ENCODE results near the gene VANGL2. TPM values are rescaled to one million over a fixed set of nuclear protein-coding genes. Genes with fewer than 3 reads are reported as not detected.
A peak's percentile ranks its signal among the peaks of the same experiment; 100 is the strongest.

Gene VANGL2
- total and polyA plus RNA-seq, 2 of the 4 experiments (the other 2 are of a cell fraction), result 0.36 to 3.6 TPM

GRCh38 chr1:160407839-160408801 is 7.8 kb downstream of the VANGL2 start:
- Histone ChIP-seq H3K56ac (ENCODE audit: extremely low read depth, insufficient read depth, low read length) (no peak overlapping the region), H3K9ac (ENCODE audit: low read depth, low read length) (no peak overlapping the region), H2AK9ac (replicated peaks; ENCODE audit: low read depth, low read length, poor library complexity) (no peak overlapping the region), H3K36me3 (ENCODE audit: control insufficient read depth, insufficient read depth, low read length) (no peaks in the 10 kb centered on the region), H3K27ac (ENCODE audit: insufficient read depth, low read length) (no peak overlapping the region), H4K20me1 (ENCODE audit: insufficient read depth, low read length) (no peaks in the 10 kb centered on the region), H4K5ac (ENCODE audit: low read depth, low read length) (no peak overlapping the region), H2BK5ac (ENCODE audit: low read depth, low read length, poor library complexity, severe bottlenecking) (no peak overlapping the region), H2AFZ (replicated peaks; ENCODE audit: low read length, poor library complexity) (no peak overlapping the region), H2AK5ac (ENCODE audit: low read depth, low read length) (no peak overlapping the region), H3K18ac (ENCODE audit: low read depth, low read length) (no peak overlapping the region), H2BK120ac (ENCODE audit: low read depth, low read length) (no peak overlapping the region), H3K9me3 (ENCODE audit: control insufficient read depth, insufficient read depth, low read length) (no peaks in the 10 kb centered on the region), H3K4me3 (ENCODE audit: insufficient read depth, low read depth, low read length) (no peak overlapping the region), H3K23ac (ENCODE audit: low read depth, low read length) (no peak overlapping the region), H3K4me2 (ENCODE audit: low read depth, low read length) (no peak overlapping the region), H3K14ac (replicated peaks; ENCODE audit: low read depth, low read length) (no peak overlapping the region), H3K9me1 (ENCODE audit: insufficient read depth, low read length) (no peaks in the 10 kb centered on the region; the same call in 1 of the 2 replicates), H4K91ac (ENCODE audit: insufficient read depth, low read depth, low read length) (no peak overlapping the region), H3K79me1 (ENCODE audit: low read depth in 1 of 2, low read length in 2 of 2) (no peaks in the 10 kb centered on the region), H3K27me3 (ENCODE audit: control insufficient read depth, insufficient read depth, low read length) (peaks cover 4% of the 10 kb centered on the region; the same call in 1 of the 2 replicates), H3K4me1 (ENCODE audit: control insufficient read depth, insufficient read depth, low read length) (no peaks in the 10 kb centered on the region), H2BK15ac (ENCODE audit: low read depth, low read length) (no peak overlapping the region), H2BK20ac (ENCODE audit: low read depth, low read length) (no peak overlapping the region), H3K4ac (ENCODE audit: low read depth, low read length) (no peak overlapping the region), H4K8ac (ENCODE audit: low read depth in 2 of 2, low read length in 2 of 2) (no peak overlapping the region)
- CTCF ChIA-PET, result no interaction called here
- WGBS, 2 experiments (ENCODE audit: extremely low coverage in 2 of 2, insufficient read length in 1 of 2), result 100% methylated on average over 1 of the region's 12 CpGs; no CpG with 5 or more reads in 1 of the 2 experiments
- dilution Hi-C loops (cut with HindIII; ENCODE audit: low sequenced_read_pairs, unreplicated experiment) (no loop called here), intact Hi-C loops (cut with micrococcal nuclease) (no loop called here), in situ Hi-C loops (cut with MboI; ENCODE audit: low sequenced_read_pairs) (no loop called here)
- DNase-seq (no peak), ATAC-seq (ENCODE audit: low read depth) (peak; percentile 21; the same call in 1 of the 2 replicates)
- no TSS peak for BruUV-seq (replicated peaks)
- POLR2A ChIA-PET (ENCODE audit: unreplicated experiment), result no interaction called here
- TF ChIP-seq, protein P1, sequence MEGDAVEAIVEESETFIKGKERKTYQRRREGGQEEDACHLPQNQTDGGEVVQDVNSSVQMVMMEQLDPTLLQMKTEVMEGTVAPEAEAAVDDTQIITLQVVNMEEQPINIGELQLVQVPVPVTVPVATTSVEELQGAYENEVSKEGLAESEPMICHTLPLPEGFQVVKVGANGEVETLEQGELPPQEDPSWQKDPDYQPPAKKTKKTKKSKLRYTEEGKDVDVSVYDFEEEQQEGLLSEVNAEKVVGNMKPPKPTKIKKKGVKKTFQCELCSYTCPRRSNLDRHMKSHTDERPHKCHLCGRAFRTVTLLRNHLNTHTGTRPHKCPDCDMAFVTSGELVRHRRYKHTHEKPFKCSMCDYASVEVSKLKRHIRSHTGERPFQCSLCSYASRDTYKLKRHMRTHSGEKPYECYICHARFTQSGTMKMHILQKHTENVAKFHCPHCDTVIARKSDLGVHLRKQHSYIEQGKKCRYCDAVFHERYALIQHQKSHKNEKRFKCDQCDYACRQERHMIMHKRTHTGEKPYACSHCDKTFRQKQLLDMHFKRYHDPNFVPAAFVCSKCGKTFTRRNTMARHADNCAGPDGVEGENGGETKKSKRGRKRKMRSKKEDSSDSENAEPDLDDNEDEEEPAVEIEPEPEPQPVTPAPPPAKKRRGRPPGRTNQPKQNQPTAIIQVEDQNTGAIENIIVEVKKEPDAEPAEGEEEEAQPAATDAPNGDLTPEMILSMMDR (conservative IDR thresholded peaks at IDR 0.05; ENCODE audit: low read depth, low read length), result no peak
- TF ChIP-seq, protein P2, sequence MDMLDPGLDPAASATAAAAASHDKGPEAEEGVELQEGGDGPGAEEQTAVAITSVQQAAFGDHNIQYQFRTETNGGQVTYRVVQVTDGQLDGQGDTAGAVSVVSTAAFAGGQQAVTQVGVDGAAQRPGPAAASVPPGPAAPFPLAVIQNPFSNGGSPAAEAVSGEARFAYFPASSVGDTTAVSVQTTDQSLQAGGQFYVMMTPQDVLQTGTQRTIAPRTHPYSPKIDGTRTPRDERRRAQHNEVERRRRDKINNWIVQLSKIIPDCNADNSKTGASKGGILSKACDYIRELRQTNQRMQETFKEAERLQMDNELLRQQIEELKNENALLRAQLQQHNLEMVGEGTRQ (IDR thresholded peaks at IDR 0.05; ENCODE audit: low read depth, low read length), result no peak
- TF ChIP-seq CEBPB (IDR thresholded peaks at IDR 0.05; ENCODE audit: low read depth, low read length) (no peak), RCOR1 (IDR thresholded peaks at IDR 0.05; ENCODE audit: insufficient replicate concordance, low read length) (no peak), MAFK (IDR thresholded peaks at IDR 0.05; ENCODE audit: low read depth, low read length) (no peak), MAZ (IDR thresholded peaks at IDR 0.05; ENCODE audit: borderline replicate concordance, low read depth, low read length) (no peak), BHLHE40 (IDR thresholded peaks at IDR 0.05; ENCODE audit: low read depth, low read length) (no peak), SMC3 (IDR thresholded peaks at IDR 0.05; ENCODE audit: low read depth, low read length) (no peak), RFX5 (IDR thresholded peaks at IDR 0.05; ENCODE audit: low read depth, low read length) (no peak), MXI1 (IDR thresholded peaks at IDR 0.05; ENCODE audit: borderline replicate concordance, low read depth, low read length) (no peak), FOS (IDR thresholded peaks at IDR 0.05; ENCODE audit: low read depth, low read length) (no peak), POLR2A (IDR thresholded peaks at IDR 0.05; ENCODE audit: low read depth, low read length) (no peak), CHD1 (IDR thresholded peaks at IDR 0.05; ENCODE audit: low read depth, low read length) (no peak)
- TF ChIP-seq, protein P3, sequence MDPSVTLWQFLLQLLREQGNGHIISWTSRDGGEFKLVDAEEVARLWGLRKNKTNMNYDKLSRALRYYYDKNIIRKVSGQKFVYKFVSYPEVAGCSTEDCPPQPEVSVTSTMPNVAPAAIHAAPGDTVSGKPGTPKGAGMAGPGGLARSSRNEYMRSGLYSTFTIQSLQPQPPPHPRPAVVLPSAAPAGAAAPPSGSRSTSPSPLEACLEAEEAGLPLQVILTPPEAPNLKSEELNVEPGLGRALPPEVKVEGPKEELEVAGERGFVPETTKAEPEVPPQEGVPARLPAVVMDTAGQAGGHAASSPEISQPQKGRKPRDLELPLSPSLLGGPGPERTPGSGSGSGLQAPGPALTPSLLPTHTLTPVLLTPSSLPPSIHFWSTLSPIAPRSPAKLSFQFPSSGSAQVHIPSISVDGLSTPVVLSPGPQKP (IDR thresholded peaks at IDR 0.05; ENCODE audit: borderline replicate concordance, low read depth, low read length), result no peak

Measured in IMR-90 (cell line).